NCI-H748 (cell line): ENCODE measurements around the gene ATXN1.
A peak's percentile ranks its signal among the peaks of the same experiment; 100 is the strongest.
"Not testable (repeated sequence)": the region's sequence is repeated elsewhere in the genome, so short reads cannot be mapped to it uniquely, and the experiment has no call there.

Source experiments
- DNase-seq: peaks from one replicate; lab custom pipeline; 2025; ENCODE audit not compliant: unreplicated experiment; lab: John Stamatoyannopoulos, UW

Gene ATXN1

DNA sequence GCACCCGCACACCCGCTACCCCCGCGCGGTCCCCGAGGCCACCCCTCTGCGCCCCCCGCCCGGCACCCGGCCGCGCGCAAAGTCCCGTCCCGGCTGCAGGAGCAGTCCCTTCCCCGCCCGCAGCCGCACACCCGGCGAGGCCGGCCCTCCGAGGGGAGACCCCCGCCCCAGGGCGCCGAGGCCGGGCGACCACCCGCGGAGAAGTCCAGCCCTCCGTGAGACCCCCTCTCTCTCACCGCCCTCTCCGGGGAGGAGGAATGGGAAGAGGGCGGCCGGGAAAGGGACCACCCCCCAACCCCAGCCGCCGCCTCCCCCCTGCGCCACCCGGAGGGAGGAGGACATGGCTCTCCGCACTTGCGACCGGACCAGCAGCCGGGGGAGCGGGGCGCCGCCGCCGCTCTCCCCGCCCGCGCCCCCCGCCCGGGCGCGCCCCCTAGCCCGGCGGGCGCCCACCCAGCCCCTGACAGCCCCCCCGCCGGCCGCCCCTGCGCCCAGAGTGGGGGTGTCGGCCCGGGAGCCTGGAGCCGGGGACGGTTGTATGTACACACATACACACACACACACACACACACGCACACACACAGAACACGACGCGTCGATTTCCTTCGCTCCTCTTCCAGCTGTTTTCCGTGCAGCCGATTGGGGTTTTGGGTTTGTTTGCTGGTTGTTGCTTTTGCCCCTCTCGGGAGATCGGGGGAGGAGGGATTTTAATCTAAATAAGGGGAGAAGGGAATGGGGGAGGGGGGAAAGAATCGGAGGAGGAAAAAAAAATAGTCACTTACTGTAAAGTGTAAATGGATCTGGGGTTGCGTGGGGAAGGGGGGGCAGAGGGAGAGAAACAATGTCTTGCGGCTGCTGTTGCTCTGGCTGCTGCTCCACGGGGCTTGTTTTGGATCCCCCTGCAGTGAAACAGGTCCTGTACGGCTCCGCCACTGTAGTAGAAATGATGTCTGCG lies at the start of gene ATXN1:
ATXN1 (minus strand) TSS at position 945 of the 955 bp plus-strand sequence.
- peak; percentile 77 for DNase-seq

GRCh38 chr6:16810411-16810810 lies 49.2 kb upstream of the ATXN1 start:
- DNase-seq = no peak

DNA sequence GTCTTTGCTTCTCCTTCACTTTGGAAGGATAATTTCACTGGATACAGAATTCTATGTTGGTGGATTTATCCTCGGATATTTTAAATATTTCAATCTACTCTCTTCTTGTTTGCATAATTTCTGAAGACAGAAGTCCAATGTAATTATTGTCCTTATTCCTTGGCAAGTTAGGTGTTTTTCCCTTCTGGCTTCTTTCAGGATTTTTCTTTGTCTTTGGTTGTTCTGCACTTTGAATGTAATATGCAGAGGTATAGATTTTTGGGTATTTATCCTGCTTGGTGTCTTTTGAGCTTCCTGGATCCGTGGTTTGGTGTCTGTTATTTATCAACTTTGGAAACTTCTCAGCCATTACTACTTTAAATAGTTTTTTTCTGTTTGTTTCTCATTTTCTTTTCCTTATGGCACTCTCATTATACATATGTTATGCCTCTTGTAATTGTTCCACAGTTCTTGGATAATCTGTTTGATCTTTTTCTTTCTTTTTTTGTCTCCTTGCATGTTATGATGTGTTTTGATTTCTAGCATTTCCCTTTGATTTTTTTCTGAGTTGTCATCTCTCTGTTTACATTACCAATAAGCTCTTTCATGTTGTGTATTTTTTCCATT lies 48.6 kb upstream of the ATXN1 start:
- DNase-seq = no peak

DNA sequence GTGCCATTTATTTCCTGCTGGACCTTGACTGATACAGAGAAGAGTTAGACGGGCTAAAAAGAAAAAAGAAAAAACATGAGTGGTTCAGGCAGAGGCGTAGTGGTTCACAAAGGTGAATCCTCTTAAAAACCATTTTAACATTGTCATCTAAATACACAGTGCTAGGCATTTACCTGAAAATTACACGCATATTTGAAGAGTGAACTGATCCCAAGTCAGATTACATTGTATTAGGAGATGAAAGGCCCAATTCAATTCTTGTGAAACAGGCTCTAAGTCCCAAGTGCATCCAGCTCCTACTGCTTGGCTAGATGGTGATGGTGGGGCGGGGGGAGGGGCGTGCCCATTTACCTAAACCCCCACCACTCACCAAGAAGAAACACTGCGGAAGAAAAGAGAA lies 46.7 kb upstream of the ATXN1 start:
- no peak for DNase-seq

DNA sequence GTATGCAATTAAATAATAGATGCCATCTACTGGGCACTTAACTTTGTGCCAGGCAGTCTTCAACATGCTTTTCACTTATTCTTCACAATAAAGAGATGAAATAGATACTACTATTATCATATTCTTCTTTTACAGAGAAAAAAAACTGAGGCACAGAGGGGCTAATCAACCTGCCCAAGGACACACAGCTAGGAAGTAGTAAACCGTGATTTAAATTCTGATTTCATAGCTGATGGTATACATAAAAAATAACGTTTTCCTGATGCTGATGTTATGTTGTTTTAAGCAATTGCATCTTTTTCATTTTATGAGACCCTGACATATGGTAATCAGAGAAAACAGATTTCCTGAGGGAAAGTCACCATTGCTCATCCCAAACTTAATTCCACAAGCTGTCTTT lies 45.1 kb upstream of the ATXN1 start:
- no peak for DNase-seq

GRCh38 chr6:16805243-16805950 lies 44.1 kb upstream of the ATXN1 start:
- peak; percentile 30 for DNase-seq

DNA sequence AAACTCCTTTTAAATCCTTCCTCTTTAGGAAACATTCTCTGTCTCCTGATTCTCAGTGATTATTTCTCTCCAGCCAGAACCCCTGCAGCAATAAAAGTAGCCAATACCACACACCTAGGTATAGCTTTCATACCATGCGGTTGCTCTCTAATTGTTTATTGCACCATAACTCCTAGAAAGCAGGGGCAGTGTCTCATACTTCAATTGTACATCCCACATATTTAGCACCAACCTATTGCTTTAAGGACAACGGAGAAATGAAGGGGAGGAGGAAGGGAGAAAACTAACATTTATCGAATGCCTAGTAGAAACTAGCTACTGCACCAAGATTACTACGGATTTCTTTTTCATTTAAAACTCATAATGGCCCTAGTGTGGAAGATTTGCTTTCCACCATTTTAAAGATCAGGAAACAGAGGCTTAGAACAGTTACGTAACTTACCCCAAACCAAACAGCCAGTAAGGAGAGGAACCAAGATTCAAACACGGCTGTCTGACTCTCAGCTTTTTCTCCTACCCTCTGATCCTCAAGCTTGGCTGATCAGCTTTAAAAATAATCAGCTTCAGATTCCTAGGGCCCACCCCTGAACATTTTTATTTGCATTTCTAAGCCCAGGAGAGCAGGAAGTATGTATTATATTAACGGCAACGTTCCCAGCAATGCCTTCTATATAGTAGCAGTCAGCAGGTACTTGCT lies 43.4 kb upstream of the ATXN1 start:
- DNase-seq = no peak

- peak; percentile 19 for DNase-seq
These were observed 42.3 kb upstream of the ATXN1 start for GRCh38 chr6:16803294-16804200.

GRCh38 chr6:16802071-16802470 lies 40.8 kb upstream of the ATXN1 start:
- DNase-seq = no peak

- DNase-seq = no peak
These were observed 39.7 kb upstream of the ATXN1 start for GRCh38 chr6:16800942-16801341.

GRCh38 chr6:16800341-16800740 lies 39.1 kb upstream of the ATXN1 start:
- DNase-seq = no peak

GRCh38 chr6:16799279-16800193 lies 38.3 kb upstream of the ATXN1 start:
- peak; percentile 16 for DNase-seq

DNA sequence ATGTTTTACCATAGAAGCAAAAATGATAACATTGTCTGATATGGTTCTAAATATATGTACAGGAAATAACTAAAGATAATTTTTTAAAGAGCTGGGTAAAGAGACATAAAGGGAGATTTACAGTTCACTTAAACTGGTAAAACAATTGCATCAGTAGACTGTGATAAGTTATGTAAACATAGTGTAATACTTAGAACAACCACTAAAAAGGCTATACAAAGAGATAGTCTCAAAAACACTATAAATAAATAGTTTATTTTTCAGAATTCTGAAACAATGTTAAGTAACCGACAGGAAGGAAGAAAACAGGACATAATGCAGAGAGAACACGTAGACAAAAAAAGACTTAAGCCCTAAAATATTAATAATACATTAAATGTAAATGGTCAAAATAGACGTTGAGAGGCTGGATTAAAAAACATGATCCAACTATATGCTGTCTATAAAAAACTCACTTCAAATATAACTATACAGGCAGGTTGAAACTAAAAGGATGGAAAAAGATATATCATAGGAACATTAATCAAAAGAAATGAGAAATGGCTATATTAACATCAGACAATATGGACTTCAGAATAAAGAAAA lies 32.7 kb upstream of the ATXN1 start:
- no peak for DNase-seq

DNA sequence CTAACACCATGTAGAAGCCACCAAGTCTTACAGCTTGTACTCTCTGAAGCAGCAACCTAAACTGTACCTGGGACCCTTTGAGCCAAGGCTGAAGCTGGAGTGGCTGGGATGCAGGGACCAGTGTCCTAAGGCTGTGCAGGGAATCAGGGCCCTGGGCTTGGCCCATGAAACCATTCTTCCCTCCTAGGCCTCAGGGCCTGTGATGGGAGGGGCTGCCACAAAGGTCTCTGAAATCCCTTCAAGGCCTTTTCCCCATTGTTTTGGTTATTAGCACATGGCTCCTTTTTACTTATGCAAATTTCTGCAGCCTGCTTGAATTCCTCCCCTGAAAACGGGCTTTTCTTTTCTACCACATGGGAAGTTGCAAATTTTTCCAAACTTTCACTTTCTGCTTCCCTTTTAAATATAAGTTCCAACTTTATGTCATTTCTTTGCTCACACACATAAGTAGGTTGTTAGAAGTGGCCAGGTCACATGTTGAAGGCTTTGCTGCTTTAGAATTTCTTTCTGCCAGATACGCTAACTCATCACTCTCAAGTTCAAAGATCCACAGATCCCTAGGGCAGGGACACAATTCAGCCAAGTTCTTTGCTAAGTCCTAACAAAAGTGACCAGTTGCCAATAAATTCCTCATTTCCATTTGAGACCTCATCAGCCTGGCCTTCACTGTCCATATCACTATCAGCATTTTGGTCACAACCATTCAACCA lies 28.2 kb upstream of the ATXN1 start:
- DNase-seq = no peak

- no peak for DNase-seq
These were observed 25.9 kb upstream of the ATXN1 start for GRCh38 chr6:16787128-16787682.

DNA sequence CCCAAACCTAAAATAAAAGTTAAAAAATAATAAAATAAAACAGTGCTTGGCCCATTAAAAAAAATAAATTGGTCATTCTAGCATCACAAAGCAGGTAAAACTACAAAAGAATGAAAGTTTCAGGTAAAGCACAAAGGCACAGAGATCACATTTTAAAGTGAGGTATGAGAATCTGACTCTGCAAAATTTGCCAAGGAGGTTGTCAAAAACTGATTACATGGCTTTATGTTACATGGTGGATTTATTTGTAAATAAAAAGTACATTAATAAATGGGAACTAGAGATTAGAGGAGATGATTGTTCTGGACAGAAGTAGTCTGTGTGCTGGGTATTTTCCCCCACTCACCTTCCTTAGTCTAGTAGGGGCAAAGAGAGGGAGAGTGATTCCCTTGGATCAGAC lies 24.2 kb upstream of the ATXN1 start:
- no peak for DNase-seq

DNA sequence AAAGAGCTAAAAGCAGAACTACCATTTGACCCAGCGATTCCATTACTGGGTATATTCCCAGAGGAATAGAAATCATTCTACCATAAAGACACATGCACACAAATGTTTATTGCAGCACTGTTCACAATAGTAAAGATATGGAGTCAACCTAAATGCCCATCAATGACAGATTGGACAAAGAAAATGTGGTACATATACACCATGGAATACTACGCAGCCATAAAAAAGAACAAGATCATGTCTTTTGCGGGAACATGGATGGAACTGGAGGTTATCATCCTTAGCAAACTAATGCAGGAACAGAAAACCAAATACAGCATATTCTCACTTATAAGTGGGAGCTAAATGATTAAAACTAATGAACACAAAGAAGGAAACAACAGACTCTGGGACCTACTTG lies 23.7 kb upstream of the ATXN1 start:
- DNase-seq = not testable (repeated sequence)
